GM18520 (cell line): ENCODE data around the gene C1QTNF1.

Source experiments
- ATAC-seq: cut with Tn5 transposase; IDR thresholded peaks from one replicate; pipeline ENCODE4 v1.9.1; 2021; ENCODE audit not compliant: unreplicated experiment

The C1QTNF1 gene

GRCh38 chr17:79023886-79024771 lies at the start of gene C1QTNF1:
Gene C1QTNF1 (plus strand): TSS chr17:79024169. CDS start chr17:79043969, 19,800 bp downstream.
- ATAC-seq, result no peak

GRCh38 chr17:78974635-78975591 lies 49.1 kb upstream of the C1QTNF1 start:
- ATAC-seq, result no peak

- ATAC-seq, result no peak
Observed at GRCh38 chr17:78976907-78977680, 46.9 kb upstream of the C1QTNF1 start.

GRCh38 chr17:78977681-78977943 lies 46.4 kb upstream of the C1QTNF1 start:
- no peak for ATAC-seq

- ATAC-seq, result no peak
Observed at GRCh38 chr17:78977997-78978973, 45.7 kb upstream of the C1QTNF1 start.

GRCh38 chr17:78979780-78980623 lies 44.0 kb upstream of the C1QTNF1 start, which contains the start of gene LGALS3BP:
Gene LGALS3BP (minus strand): TSS chr17:78979923. CDS start chr17:78977191, 2,732 bp downstream.
- ATAC-seq, result no peak

GRCh38 chr17:78980624-78980972 lies 43.4 kb upstream of the C1QTNF1 start:
- no peak for ATAC-seq

- no peak for ATAC-seq
Observed at GRCh38 chr17:78981010-78981888, 42.7 kb upstream of the C1QTNF1 start.

GRCh38 chr17:78985395-78985794 lies 38.6 kb upstream of the C1QTNF1 start:
- no peak for ATAC-seq

- ATAC-seq, result no peak
Observed at GRCh38 chr17:78986048-78986648, 37.8 kb upstream of the C1QTNF1 start.

GRCh38 chr17:78986649-78987328 lies 37.2 kb upstream of the C1QTNF1 start:
- no peak for ATAC-seq

GRCh38 chr17:78988152-78988551 lies 35.8 kb upstream of the C1QTNF1 start:
- ATAC-seq, result no peak

- ATAC-seq, result no peak
Observed at GRCh38 chr17:78990349-78991016, 33.5 kb upstream of the C1QTNF1 start.

GRCh38 chr17:78991017-78991738 lies 32.8 kb upstream of the C1QTNF1 start:
- ATAC-seq, result no peak

GRCh38 chr17:78991906-78992532 lies 31.9 kb upstream of the C1QTNF1 start:
- ATAC-seq, result no peak
